ENCODE results near the gene COA3.

COA3 gene

DNA sequence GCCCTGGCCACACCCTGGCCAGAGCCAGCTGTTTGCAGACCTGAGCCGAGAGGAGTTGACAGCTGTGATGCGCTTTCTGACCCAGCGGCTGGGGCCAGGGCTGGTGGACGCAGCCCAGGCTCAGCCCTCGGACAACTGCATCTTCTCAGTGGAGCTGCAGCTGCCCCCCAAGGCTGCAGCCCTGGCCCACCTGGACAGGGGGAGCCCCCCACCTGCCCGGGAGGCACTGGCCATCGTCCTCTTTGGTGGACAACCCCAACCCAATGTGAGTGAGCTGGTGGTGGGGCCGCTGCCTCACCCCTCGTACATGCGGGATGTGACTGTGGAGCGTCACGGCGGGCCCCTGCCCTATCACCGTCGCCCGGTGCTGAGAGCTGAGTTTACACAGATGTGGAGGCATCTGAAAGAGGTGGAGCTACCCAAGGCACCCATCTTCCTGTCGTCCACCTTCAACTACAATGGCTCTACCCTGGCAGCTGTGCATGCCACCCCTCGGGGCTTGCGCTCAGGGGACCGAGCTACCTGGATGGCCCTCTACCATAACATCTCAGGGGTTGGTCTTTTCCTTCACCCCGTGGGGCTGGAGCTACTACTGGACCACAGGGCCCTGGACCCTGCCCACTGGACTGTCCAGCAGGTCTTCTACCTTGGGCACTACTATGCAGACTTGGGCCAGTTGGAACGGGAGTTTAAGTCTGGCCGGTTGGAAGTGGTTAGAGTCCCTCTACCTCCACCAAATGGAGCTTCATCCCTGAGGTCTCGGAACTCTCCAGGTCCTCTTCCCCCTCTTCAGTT is 46.5 kb upstream of the COA3 start:
- no peak for DNase-seq (ENCODE audit: extremely low read depth, low read depth)
- H3K4me3 ChIP-seq (replicated peaks; ENCODE audit: low read depth, low read length) = no peak overlapping the region
- TF ChIP-seq, protein P1, sequence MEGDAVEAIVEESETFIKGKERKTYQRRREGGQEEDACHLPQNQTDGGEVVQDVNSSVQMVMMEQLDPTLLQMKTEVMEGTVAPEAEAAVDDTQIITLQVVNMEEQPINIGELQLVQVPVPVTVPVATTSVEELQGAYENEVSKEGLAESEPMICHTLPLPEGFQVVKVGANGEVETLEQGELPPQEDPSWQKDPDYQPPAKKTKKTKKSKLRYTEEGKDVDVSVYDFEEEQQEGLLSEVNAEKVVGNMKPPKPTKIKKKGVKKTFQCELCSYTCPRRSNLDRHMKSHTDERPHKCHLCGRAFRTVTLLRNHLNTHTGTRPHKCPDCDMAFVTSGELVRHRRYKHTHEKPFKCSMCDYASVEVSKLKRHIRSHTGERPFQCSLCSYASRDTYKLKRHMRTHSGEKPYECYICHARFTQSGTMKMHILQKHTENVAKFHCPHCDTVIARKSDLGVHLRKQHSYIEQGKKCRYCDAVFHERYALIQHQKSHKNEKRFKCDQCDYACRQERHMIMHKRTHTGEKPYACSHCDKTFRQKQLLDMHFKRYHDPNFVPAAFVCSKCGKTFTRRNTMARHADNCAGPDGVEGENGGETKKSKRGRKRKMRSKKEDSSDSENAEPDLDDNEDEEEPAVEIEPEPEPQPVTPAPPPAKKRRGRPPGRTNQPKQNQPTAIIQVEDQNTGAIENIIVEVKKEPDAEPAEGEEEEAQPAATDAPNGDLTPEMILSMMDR (IDR thresholded peaks at IDR 0.05; ENCODE audit: low read depth, low read length, missing control alignments) = no peak

DNA sequence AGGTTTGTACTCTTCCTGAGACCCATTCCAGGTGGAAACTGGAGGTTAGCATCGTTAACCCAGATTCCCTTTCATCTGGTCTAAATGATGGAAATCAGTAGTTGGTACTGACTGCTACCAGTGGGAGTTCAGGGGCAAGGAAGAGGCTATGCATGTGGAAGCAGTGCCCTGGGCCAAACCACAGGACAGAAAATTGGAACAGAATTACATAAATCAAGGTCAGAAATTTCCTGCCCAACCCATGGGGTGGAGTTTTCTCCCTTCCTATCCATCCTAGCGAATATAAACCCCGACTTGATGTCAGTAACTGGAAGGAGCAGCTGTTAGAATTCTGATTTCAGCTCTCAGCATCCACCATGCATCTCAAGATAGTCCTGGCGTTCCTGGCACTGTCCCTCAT is 45.8 kb upstream of the COA3 start, which contains the start of gene AOC2:
AOC2 (plus strand) TSS at position 310 of the 400 bp plus-strand sequence; CDS start at position 357, 47 bp downstream.
- TF ChIP-seq, protein P1 (IDR thresholded peaks at IDR 0.05; ENCODE audit: low read depth, low read length, missing control alignments) = no peak
- no peak for DNase-seq (ENCODE audit: extremely low read depth, low read depth)

DNA sequence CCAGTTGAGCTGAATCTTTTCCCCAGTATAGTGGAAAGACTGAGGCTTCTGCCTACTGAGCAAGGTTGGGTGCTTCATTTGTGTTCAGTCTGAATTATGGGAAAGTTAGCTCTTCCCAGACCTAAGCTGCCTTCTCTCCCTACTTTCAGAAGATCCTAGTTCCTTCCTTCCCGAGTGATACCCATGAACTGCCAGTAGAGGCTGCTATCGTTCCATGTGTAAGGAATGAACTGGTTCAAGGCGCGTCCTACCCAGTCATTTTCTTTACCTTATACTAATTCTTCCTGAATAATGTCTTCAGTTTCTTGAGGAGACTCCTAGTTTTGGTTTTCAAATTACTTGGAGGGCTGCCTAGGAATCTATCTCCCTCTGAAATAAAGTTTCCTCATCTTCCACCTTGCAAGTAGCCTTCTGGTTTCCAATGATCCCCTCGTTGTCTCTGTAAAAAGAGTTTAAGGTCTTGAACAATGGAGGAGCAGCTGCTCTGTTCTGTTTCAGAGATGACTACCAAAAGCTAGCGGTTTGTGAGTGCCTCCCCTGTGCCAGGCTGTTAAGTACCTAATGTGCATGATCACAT is 44.9 kb upstream of the COA3 start:
- TF ChIP-seq, protein P1 (IDR thresholded peaks at IDR 0.05; ENCODE audit: low read depth, low read length, missing control alignments) = peak; percentile 94
- no peak overlapping the region for H3K4me3 ChIP-seq (replicated peaks; ENCODE audit: low read depth, low read length)
- DNase-seq (ENCODE audit: extremely low read depth, low read depth) = no peak

More for the DNA sequence above, 45.8 kb upstream of the COA3 start, which contains the start of gene AOC2:
- no peak within 1 kb of the TSS for H3K4me3 ChIP-seq (replicated peaks; ENCODE audit: low read depth, low read length)

- no peak for DNase-seq (ENCODE audit: extremely low read depth, low read depth)
- TF ChIP-seq, protein P1 (IDR thresholded peaks at IDR 0.05; ENCODE audit: low read depth, low read length, missing control alignments) = no peak
- H3K4me3 ChIP-seq (replicated peaks; ENCODE audit: low read depth, low read length) = no peak overlapping the region
Measured at GRCh38 chr17:42841975-42842685, 43.6 kb upstream of the COA3 start.

DNA sequence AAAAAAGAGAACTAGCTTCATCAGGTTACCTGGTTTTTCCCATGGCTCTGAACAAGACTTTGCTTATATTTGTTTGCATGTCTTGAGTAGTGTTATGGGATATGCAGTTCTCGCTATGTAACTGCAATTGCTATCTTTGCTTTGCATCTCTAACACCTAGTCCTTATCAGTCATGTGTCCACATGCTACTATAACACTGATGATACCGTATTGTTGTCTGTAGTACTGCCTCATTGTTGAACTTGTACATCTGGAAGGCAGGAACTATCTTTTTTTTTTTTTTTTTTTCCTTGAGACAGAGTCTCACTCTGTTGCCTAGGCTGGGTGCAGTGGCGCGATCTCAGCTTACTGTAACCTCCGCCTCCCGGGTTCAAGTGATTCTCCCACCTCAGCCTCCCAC is 37.2 kb upstream of the COA3 start:
- no peak for DNase-seq (ENCODE audit: extremely low read depth, low read depth)
- H3K4me3 ChIP-seq (replicated peaks; ENCODE audit: low read depth, low read length) = no peak overlapping the region

GRCh38 chr17:42833767-42834422 is 35.4 kb upstream of the COA3 start:
- DNase-seq (ENCODE audit: extremely low read depth, low read depth) = no peak
- peak overlapping the region; percentile 87 for H3K4me3 ChIP-seq (replicated peaks; ENCODE audit: low read depth, low read length)
- TF ChIP-seq, protein P1 (IDR thresholded peaks at IDR 0.05; ENCODE audit: low read depth, low read length, missing control alignments) = no peak

More for the DNA sequence above, 37.2 kb upstream of the COA3 start:
- TF ChIP-seq, protein P1 (IDR thresholded peaks at IDR 0.05; ENCODE audit: low read depth, low read length, missing control alignments) = no peak

Measured in HFF-Myc (cell line).